ENCODE data around the gene GTF3C4.

The GTF3C4 gene

GRCh38 chr9:132731230-132731629 is 61.0 kb downstream of the GTF3C4 start:
- no peak for DNase-seq
- intact Hi-C loops (cut with DNase I; ENCODE audit: low total_unique reads) = no loop called here

GRCh38 chr9:132732326-132733259 is 62.3 kb downstream of the GTF3C4 start:
- no peak overlapping the region for H3K4me3 ChIP-seq
- H3K27ac ChIP-seq = no peak overlapping the region
- H3K36me3 ChIP-seq = no peaks in the 10 kb centered on the region
- H3K4me1 ChIP-seq = no peaks in the 10 kb centered on the region
- intact Hi-C loops (cut with DNase I; ENCODE audit: low total_unique reads) = no loop called here
- peaks cover 0 to 38% of the 10 kb centered on the region in 2 donors for H3K27me3 ChIP-seq
- TF ChIP-seq, protein P1, sequence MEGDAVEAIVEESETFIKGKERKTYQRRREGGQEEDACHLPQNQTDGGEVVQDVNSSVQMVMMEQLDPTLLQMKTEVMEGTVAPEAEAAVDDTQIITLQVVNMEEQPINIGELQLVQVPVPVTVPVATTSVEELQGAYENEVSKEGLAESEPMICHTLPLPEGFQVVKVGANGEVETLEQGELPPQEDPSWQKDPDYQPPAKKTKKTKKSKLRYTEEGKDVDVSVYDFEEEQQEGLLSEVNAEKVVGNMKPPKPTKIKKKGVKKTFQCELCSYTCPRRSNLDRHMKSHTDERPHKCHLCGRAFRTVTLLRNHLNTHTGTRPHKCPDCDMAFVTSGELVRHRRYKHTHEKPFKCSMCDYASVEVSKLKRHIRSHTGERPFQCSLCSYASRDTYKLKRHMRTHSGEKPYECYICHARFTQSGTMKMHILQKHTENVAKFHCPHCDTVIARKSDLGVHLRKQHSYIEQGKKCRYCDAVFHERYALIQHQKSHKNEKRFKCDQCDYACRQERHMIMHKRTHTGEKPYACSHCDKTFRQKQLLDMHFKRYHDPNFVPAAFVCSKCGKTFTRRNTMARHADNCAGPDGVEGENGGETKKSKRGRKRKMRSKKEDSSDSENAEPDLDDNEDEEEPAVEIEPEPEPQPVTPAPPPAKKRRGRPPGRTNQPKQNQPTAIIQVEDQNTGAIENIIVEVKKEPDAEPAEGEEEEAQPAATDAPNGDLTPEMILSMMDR (IDR thresholded peaks at IDR 0.05) = no peak
- H3K9me3 ChIP-seq = no peaks in the 10 kb centered on the region
- DNase-seq = no peak

More at GRCh38 chr9:132731230-132731629, 61.0 kb downstream of the GTF3C4 start:
- H3K36me3 ChIP-seq = no peaks in the 10 kb centered on the region
- H3K4me1 ChIP-seq = no peaks in the 10 kb centered on the region
- H3K4me3 ChIP-seq = no peak overlapping the region
- H3K9me3 ChIP-seq = no peaks in the 10 kb centered on the region
- peaks cover 0 to 39% of the 10 kb centered on the region in 2 donors for H3K27me3 ChIP-seq
- no peak overlapping the region for H3K27ac ChIP-seq
- TF ChIP-seq, protein P1 (IDR thresholded peaks at IDR 0.05) = no peak

- Histone ChIP-seq H3K4me3 (no peak overlapping the region), H3K36me3 (no peaks in the 10 kb centered on the region), H3K4me1 (no peaks in the 10 kb centered on the region), H3K27me3 (peaks cover 0 to 32% of the 10 kb centered on the region in 2 donors), H3K27ac (no peak overlapping the region), H3K9me3 (no peaks in the 10 kb centered on the region)
- DNase-seq = no peak
- intact Hi-C loops (cut with DNase I; ENCODE audit: low total_unique reads) = no loop called here
- TF ChIP-seq, protein P1 (IDR thresholded peaks at IDR 0.05) = no peak
Observed at GRCh38 chr9:132733260-132733815, 63.1 kb downstream of the GTF3C4 start.

GRCh38 chr9:132739710-132740310 is 69.5 kb downstream of the GTF3C4 start:
- H3K27ac ChIP-seq = no peak overlapping the region
- no peaks in the 10 kb centered on the region for H3K4me1 ChIP-seq
- no peaks in the 10 kb centered on the region for H3K36me3 ChIP-seq
- DNase-seq = peak in 1 of 2 donors; percentile 13
- H3K27me3 ChIP-seq = peaks cover 5 to 48% of the 10 kb centered on the region in 2 donors
- no peak overlapping the region for H3K4me3 ChIP-seq
- intact Hi-C loops (cut with DNase I; ENCODE audit: low total_unique reads) = no loop called here
- no peaks in the 10 kb centered on the region for H3K9me3 ChIP-seq
- TF ChIP-seq, protein P1 (IDR thresholded peaks at IDR 0.05) = no peak

DNA sequence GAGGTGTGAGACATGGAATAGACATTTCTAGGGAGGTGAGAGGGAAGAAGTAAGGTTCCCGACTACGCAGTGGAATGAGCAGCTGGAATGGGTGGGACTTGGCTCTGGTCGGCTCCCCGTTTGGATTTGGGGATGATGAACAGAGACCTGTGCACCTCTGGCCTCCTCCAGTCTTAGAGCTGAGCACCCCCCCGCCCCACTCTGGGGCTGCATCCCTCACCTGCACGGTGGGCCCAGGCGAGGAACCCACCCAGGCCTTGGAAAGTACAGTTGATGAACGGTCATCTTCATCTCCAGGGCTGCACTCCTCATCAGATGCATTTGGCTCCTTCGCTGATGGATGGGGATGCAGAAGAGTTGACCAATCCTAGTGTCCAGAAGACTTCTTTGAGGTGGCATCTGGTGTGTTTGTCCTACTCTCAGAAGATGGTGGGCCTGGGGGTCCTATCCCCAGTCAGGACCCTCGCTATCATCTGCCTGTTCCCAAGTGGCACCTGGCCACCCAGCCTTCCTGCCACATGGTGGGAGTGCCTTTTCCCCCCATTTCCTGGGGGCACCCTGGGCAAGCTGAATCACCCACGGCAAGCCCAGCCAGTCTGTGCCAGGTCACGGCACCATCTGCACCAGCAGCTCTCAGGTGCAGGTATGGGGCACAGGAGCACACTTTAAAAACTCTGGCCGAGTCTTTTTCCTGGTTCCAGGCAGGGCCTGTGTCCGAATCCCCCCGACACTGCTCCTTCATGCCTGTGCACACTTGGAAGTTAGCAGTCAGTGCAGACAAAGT is 70.5 kb downstream of the GTF3C4 start:
- no peak overlapping the region for H3K27ac ChIP-seq
- no peaks in the 10 kb centered on the region for H3K36me3 ChIP-seq
- peaks cover 5 to 50% of the 10 kb centered on the region in 2 donors for H3K27me3 ChIP-seq
- DNase-seq = peak in 1 of 2 donors; percentile 51
- no peaks in the 10 kb centered on the region for H3K4me1 ChIP-seq
- intact Hi-C loops (cut with DNase I; ENCODE audit: low total_unique reads) = no loop called here
- H3K4me3 ChIP-seq = no peak overlapping the region
- TF ChIP-seq, protein P1 (IDR thresholded peaks at IDR 0.05) = no peak
- no peaks in the 10 kb centered on the region for H3K9me3 ChIP-seq
